CD4-positive, alpha-beta T cell treated with Interleukin-17A for 1 hour (primary cell): ENCODE results near the gene GGCX.
"Not testable (repeated sequence)": the region's sequence is repeated elsewhere in the genome, so short reads cannot be mapped to it uniquely, and the experiment has no call there.

Experiments
- DNase-seq: peaks from one replicate; pipeline ENCODE4 v3.0.0-alpha.2; 2020

Gene GGCX

DNA sequence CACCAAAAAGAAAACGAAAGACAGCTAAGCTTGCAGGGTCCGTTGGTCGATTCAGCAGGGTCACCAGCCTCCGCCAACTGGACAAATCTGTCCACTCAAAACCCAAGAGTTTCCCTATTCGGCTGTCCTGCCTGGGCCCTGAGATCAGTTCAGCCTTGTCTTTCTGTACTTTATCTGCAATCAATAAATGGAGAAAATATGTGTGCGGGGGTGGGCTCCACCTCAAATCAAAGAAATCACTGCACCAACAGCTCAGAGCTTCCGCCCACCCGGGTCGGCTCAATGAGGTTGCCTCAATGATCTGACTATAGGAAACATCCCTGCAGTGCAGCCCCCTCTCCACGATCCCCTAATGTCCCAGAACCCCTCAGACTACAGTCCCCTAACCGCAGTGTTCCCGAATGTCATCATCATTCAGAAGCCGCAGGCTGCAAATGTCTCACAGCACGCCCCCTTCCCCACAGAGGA is 447 bp downstream of the GGCX start:
- no peak for DNase-seq

DNA sequence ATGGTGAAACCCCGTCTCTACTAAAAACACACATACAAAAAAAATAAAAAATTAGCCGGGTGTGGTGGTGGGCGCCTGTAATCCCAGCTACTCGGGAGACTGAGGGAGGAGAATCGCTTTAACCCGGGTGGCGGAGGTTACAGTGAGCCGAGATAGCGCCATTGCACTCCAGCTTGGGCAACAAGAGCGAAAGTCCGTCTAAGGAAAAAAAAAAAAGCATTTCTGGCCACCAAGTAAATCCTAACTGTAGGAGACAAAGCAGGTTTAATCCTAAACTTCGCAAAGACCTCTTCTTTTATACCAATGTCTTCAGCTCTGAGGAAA is 928 bp downstream of the GGCX start:
- not testable (repeated sequence) for DNase-seq

DNA sequence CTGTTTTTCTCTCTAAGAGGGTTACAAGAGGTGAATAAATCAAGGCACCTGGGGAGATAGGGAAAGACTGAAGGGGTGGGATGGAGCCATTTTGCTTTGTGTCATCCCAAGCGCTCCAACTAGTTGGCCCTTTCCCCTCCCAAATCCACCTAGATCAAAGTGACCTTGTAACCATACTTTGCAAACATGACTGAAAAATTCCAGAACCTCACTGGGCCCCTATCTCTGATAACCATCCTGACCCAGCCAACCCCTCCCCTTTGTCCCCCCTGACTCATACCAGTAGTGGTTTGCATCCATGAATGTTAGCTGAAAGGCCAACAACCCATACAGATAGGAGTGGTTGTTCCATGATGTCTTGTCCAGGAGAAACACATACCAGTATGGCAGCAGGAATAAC is 3.1 kb downstream of the GGCX start:
- DNase-seq = no peak

DNA sequence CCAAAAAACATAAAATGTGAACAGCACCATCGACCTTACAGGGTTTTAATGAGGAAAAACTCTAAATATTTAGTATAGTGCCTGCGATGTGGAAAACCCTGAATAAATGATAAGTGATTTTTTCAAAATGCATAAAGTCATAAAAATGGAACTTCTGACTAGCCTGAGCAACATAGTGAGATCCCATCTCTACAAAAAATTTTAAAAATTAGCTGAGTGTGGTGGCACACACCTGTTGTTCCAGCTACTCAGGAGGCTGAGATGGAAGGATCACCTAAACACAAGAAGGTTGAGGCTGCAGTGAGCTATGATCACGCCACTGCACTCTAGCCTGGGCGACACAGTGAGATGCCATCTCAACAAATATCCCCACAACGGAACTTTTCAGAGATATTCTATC is 4.2 kb downstream of the GGCX start:
- no peak for DNase-seq

DNA sequence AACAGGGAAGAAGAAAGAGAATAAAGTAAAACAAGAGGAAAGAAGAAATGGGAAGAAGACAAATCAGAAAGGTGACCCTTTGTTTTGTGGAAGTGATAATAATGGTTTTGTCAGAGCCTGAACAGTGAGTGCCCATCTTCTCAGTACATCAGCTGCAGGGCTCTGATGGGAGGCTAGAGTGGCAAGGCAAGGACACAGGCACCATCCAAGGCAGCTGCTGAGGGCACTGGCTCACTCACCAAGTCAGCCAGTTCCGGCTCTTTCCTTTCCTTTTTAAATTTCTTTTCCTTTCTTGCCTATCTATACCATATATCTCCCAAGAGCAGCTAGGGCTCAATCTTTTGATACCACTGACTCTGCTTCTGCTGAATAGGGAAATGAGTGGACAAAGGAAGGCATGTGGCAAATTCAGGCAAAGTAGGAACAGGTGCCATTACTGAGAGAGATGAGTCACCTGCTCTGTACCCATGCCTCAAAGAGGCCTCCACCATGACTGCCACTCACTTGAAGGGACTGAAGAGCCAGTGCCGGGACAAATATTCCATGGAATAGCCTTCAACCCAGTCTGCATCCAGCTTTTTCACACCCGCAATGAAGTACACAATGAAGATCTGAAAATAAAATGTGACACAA is 6.2 kb downstream of the GGCX start:
- no peak for DNase-seq

DNA sequence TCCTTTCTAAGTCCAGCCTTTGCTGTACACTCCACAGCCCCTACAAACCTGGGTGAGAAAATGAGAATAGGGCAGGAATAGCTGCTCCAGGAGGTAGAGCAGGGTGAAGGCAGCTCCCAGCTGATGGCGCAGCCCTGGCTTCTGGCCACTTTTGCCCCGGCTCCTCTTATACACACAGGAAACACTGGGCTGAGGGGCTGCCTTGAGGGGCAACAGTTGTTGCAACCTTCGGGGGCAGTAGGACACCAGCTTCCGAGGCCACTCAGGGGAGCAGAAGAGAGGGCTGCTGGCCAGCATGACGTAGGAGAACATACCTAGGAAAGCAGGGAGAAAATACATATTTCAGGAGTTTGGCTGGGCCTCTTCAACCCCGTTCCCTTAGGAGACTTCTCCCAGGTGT is 8.1 kb downstream of the GGCX start:
- DNase-seq = no peak

DNA sequence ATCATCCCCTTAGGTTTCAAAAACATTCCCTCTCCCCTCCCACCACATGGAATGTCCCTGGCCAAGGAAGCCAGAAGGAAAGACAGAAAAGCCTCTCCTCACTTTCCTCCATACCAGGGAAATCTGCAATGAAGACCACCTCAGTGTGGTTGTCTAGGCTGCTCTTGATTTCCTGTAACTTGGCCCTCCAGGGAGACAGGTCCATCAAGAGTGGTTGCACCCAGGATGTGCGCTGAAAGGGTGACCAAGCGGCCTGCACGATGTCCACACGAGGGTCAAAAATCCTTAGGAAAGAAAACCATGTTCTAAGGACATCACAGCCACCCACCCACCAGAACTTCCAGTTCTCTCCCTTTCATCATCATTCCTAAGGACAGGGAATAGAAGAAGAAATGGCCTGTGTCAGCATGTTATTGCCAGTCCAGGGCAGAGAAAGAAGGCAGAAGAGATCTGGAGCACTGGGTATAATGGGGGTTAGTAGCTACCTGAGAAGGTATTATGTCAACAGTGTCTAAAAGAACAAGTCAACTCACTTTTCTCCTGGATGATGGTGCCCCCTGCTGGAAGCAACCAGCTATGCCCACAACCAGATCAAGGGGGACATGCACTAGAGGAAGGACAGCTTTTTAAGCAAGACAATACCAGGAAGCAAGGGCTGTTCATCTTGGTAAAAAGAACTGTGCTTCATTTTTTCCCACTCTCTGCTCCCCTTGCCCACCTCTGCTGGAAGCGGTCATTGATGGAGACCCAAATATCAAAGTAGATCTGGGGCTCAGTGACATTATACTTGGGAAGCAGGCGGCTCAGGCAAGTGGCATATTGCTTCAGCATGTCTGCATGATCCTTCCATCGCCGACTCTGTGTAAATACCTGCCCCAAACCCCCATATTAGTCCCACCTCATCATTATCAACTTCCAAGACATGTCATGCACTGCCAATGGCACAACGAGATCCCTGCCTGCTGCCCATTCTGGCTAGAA is 9.3 kb downstream of the GGCX start:
- DNase-seq = peak; percentile 93

DNA sequence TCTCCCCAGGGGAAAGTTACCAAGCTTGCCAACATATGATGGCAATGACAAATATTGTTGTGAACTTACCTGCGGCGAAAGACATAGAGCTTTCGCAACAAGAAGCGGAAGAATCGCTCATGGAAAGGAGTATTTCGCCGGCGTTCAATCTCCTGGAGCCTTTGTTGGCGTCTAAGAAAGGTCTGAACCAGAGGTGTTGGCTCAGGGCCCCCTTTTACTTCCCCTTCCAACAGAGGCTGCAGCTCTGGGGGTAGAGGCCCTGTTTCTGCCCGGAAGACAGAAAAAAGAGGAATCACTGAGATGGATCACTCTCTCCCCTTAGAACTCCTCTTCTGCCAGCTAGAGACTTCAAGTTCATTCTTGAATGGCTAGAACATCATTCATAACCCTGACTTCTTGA is 10.8 kb downstream of the GGCX start:
- no peak for DNase-seq

DNA sequence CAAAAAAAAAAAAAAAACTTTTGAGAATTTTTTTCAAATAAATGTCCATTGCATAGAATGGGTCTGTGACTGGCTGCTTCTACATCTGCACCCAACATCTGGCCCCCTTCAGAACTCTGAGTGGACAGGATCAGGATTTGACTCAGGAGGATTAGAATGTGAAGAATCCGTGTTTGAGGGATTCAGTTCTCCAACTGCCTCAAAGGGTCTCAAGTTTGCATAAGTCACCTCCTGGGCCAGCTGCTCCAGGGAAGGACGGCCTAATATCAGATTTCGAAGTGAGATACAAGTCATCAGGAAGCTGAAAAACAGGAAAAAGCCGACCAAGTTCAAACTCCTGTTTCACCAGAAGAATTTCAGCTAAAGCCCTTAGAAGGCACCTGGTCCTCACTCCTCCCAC is 11.5 kb downstream of the GGCX start:
- DNase-seq = no peak

DNA sequence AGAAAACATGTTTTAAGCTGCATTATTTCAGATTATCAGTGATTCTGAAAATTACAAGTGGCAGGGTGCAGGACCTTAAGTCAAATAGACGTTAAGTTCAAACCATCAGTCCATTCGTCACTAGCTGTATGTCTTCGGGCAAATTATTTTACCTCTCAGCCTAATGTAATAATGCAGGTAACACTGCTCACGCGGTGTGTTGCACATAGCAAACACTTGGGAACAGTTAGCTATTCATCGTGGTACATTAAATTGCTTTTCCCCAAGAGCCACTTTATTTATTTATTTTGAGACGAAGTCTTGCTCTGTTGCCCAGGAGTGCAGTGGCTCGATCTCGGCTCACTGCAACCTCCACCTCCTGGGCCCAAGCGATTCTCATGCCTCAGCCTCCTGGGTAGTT is 12.2 kb downstream of the GGCX start:
- no peak for DNase-seq

DNA sequence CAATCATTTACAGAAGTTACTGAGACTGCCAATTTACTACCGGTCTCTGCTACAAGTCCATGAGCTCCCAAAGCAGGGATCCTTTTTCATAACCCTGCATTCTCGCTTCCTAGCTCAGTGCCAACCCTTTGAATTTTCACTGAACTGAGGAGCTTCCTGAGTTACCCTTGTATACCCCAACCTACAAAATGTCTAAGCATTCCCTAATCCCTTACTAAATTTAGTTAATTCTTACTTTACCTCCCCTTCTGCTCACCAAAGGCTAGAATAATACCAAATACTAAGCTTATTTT is 12.7 kb downstream of the GGCX start:
- no peak for DNase-seq

DNA sequence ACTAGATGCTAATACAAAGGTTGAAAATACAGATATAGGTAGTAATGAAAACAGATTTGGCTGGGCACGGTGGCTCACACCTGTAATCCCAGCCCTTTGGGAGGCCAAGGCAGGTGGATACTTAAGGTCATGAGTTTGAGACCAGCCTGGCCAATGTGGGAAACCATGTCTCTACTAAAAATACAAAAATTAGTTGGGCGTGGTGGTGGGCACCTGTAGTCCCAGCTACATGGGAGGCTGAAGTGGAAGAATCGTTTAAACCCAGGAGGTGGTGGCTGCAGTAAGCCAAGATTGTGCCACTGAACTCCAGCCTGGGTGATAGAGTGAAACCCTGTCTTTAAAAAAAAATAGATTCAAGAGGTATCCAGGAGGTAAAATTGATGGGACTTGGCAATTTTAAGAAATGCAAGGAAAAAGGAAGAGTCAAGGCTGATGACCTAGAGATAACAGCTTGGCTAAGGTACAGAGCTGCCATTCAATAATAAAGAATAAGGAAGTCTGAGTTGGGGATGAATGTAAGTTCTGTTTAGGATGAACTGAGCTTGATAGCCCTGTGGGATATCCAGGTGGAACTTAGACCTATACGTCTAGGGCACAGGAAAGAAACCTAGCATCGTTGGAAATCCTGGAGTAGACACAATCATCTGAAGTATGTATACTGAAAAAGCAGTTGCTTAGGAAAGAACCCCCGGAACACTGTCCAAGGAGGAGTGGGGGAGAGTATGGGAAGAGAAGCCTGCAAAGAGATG is 13.3 kb downstream of the GGCX start:
- no peak for DNase-seq

DNA sequence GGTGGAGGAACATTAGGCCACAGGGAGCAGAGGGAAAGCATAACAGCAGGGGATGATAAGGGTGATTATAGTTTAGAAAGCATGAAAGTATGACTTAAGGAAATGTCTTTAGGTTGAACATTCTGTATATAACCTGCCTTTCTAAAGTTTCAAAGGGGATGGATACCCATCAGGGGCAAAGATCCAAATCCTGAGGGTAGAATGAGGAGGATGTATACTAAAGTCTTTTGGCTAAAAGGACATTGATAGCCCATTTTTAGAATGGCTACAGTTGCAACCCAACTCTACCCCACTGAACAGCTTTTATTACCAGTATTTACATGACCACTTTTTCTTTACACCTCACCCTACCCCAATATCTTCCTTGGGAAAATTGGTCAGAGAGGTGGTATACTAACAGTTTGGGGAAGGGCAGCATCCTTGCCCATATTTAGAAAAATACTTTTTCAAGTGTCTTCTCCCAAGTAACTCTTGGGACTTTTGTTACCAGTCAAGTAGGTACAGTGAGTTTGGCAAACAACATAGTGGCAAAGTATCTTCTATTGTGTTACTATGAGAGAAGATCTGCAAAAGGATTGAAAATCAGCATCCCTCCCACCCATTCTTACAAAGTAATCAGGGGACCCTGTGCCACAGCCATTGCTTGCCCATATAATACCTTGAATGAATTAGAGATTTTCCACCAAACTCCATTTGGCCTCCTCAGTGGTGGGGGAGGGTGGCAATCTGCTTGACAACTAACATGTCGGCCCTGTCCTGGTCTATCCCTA is 14.0 kb downstream of the GGCX start:
- DNase-seq = no peak

DNA sequence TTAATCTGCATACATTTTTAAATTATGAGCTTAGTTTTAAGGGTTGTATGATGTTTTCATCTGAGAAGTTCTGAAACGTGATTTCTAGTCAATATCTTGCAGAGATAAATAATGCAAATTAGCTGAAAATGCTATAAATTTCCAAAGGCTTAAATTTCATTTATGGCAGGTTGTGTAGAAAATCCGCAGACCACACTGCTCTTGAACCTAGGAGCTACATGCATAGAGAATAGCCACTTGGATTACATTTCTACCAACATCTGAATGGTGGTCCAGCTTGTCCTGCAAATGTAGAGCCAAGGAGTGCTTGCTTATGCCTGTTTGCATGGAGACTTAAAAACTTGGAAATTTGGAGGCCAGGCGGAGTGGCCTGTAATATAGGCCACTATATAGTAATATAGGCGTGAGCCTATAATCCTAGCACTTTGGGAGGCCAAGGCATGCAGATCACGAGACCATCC is 15.5 kb downstream of the GGCX start:
- no peak for DNase-seq

DNA sequence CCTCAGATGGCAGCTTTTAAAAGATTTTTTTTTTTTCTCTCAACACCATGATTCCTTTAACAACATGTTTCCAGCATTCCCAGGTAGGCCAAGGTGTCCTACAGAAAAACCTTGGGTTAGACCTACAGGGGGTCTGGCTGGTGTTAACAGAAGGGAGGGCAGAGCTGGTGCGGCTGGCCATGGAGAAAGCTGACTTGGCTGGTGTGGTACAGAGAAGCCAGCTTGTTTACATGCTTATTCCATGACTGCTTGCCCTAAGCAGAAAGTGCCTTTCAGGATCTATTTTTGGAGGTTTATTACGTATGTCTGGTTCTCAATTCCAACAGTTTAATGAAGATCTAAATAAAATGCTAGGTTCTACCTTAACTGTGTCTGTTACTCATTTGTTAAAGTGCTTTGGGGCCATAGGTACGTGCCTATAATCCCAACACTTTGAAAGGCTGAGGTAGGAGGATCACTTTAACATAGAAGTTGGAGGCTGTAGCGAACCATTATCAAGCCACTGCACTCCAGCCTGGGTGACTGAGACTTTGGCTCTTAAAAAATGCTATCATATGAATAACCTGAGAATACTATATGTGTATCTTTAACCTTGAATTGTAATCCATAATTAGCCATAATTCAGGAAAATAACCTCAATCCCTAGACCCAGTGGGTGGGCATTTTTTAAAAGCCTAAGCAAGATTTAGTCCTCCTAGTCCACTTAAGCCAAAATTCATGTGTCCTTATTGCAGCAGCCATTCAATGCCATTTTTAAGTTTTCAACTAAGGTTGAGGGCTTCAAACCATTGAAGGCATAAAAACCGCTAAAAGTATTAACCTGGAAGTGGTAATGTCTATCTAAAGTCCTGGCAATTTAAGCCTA is 16.1 kb downstream of the GGCX start:
- not testable (repeated sequence) for DNase-seq

DNA sequence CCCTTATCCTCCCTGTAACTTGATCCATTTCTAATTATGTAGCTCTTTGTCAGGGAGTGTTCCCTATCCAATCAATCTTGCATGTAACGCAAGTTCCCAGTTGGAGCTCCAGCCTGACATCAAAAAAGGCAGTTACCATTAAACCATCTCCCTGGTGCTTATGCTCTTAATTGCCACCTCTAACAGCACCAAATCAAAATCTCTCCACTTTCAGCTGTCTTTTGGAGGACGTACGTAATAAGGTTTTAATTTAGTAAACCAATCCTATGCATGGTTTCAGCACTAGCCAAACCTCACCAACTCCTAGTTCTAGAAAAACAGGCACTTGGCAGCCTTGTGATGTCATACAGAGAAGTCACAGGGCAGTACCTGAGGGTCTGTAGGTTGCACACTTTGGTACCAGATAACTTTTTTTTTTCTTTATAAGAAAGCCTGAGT is 17.0 kb downstream of the GGCX start:
- DNase-seq = not testable (repeated sequence)

DNA sequence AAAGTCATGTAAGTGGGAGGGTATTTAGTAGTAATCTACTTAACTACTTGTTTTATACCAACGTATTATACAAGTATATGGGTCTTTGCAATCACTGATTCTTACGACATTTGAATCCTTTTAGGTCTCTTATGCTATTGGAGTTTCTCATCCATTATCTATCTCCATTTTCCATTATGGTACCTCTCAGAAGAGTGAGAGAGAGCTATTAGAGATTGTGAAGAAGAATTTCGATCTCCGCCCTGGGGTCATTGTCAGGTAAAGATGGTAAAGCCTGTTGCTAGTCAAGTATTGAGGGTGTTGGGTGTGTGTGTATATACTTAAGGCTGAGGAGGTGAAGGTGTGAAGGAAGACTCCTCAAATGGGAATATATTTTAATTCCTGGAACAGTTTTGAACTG is 18.5 kb downstream of the GGCX start:
- DNase-seq = no peak

DNA sequence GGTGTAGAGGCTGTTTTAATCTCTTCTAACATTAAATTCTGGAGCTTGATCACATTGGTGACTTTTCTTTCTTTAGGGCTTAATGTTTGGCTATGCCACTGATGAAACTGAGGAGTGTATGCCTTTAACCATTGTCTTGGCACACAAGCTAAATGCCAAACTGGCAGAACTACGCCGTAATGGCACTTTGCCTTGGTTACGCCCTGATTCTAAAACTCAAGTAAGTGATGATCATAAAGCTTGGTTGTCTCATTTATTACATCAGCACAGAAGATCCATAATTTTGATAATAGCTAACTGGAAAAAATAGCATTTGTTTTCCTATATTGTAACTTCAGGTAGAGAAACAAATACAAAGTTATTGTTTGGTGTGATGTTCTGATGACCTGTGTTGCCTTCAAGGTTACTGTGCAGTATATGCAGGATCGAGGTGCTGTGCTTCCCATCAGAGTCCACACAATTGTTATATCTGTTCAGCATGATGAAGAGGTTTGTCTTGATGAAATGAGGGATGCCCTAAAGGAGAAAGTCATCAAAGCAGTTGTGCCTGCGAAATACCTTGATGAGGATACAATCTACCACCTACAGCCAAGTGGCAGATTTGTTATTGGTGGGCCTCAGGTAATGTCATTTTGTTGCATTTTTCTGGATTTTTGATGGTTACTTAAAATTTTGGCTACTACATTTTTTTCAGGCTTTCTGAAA is 19.4 kb downstream of the GGCX start:
- no peak for DNase-seq

DNA sequence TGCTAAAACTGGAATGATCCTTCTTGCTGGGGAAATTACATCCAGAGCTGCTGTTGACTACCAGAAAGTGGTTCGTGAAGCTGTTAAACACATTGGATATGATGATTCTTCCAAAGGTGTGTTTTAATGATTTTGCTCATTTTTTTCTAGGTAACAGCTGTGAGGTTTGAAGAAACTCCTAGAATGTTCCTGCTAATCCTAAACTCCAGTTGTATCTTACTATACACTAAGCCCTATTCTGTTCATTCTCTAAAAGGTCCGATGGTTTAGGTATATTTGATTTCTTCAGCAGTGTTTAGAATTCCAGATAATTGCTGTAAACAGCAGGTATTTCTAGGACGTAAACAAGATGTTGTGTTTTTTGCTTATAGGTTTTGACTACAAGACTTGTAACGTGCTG is 20.0 kb downstream of the GGCX start:
- no peak for DNase-seq

DNA sequence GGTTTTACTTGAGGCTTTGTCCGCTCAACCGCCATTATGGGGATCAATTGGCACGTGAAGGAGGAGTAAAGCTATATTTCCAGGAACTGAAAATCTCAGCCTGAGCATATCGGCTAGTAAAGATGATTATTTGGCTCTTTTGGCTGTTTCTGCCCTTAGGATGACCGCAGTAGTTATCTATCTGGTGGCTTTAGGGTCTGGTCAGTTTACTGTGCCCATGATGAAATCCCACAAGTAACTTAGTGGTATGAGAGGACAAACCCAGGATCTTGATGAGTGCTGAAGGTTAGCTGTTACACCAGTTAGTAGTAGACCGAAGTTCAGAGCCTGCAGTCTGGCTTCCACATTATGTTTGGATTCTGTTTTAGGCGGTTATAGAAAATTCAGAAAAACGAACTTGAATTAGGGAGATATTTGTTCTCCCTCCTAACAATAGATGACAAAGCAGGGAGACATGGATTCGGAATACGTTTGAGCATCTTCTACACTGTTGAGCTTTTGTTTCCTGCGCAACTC is 21.1 kb downstream of the GGCX start:
- no peak for DNase-seq
